Measurements from ENCODE around the gene QSOX2.

QSOX2 gene

DNA sequence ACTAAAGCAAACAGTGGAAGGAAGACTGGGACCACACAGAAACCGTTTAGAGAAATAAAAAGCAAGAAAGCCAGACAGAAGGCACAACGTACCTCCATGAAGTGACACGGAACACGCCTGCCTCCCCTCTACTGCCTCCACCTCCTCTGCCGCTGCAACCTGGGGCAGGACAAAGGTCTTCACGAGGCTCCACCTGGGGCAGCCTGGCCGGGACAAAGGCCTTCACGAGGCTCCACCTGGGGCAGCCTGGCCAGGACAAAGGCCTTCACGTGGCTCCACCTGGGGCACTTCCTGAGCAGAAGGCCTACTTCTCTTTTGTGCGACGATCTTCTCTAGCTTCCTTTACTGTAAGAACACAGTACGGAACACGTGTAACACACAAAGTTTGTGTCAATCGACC, 11.7 kb downstream of the QSOX2 start:
- no peak for DNase-seq

DNA sequence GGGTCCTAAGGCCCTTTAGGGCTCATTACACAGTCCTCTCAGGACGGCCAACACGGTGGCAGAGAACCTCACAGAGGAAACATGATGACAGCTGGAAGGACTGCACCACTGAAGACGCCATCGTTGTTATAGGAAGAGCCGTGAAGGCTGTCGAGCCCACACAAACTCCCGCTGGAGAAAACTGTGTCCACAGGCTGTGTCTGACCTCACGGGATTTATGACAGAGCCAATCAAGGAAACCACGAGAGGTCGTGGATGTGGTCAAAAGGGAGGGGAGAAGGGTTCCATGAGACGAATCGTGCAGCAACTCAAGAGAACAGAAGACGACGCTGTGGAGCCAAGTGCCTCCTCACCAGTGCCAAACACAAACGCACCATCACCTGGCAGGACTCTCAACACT, 12.2 kb downstream of the QSOX2 start:
- DNase-seq: no peak

DNA sequence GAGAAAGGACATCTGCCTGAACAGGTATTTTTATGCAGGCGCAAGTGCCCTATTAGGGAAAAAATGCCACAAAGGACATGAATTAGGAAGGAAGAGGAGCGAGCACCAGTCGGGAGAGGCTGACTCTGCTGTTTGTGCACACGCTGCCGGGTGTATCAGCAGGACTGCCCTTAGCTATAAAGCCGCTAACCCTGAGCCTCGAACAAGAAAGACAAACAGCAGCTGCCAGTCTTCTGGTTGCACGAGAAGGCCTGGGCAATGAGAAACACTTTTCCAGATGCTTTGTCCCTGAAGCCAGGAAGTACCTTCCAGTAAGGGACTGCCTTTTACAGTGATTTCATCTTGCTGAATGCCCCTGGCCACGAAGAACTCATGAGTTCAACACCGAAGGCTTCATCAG, 12.6 kb downstream of the QSOX2 start:
- no peak for DNase-seq

GRCh38 chr9:136231478-136232297, 13.9 kb downstream of the QSOX2 start:
- DNase-seq: peak; percentile 42

GRCh38 chr9:136230773-136231172, 14.8 kb downstream of the QSOX2 start:
- no peak for DNase-seq

DNA sequence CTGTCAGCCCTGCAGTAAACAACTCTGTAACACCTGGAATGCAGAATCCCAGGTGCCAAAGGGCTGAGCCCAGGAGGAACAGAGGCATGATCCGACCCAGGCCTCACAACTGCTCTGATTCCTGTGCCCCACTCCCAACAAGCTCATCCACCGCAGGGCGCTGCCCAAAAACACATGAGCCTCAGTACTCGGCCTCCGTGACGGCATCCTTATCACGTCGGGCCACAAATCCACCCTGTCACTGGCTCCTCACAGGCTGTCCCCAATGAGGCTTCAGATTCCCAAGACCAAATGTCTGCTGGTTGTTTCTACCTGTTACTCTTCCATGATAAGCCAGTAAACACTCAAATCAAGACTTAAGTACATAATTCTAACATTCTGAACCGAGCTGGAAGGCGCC, 15.2 kb downstream of the QSOX2 start:
- DNase-seq: no peak

DNA sequence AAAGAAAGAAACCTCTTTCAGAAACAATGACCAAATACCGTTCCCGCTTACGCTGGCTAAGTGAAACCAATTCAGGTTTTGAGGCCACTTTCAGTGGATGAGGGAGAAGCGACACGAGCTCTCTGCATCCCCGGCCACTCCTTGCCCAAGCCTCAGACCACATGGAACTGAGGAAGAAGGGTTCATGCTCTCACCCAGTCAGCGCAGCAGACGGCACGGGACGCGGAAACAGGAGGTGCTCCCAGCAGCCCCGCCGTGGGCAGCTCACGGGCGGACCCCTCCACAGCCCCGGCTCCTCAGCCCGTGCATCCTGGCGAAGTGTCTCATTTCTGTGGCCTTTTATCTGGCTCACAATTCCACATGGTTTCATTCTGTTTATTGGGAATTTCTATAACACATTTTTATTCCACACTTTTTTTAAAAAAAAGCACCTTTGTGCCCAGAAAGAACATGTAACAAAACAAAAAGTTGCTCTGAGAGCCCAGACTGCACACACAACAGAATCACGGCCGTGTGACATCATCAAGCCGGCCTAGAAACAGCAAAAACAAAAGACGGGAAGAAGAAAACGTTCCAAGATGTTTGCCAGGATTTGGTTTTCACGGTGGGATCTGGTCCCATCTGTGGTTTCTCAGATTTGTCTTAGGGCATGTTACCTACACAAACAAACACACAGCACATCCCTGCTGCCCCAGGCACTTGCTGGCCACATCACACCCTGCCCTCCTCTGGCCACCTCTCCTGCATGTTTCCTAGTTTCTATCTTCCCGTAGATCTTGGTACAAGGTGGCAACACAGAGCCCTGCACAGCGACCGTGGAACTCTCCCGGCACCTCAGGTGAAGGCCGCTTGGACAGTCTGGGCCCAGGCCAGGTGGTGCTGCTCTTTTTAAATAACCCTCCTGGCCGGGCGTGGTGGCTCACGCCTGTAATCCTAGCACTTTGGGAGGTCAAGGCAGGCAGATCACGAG, 16.2 kb downstream of the QSOX2 start:
- DNase-seq: no peak

GRCh38 chr9:136228107-136228875, 17.3 kb downstream of the QSOX2 start:
- no peak for DNase-seq

DNA sequence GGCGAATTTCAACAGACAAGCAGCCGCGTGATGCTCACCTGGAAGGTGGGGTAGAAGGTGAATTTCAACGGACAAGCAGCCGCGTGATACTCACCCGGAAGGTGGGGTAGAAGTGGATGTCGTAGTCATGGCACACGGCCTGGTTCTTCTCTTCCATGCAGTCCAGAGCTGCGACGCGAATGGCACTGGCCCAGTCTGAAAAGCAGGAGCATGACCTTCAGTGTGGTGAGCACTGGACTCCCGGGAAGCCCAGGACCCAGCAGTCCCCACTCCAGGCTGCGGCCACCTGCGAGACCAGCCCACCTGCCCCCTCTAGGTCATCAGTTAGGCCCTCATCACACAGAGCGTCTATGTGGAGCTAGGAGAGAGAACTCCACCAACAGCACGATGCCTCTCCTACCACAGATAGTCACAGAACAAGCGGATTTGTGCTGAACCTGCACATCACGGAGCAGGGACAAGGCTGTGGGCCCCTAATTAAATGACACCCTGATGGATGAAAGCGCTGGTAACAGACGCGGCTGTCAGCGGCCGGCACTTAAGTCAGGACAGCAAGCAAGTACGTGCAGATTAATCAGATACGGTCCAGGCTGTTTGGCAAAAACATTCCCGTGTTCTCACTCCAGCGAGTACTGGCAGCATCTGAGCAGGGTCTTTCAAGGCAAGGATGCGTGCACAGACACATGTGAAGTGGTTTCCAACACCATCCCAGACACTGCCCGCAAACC, 18.8 kb downstream of the QSOX2 start:
- DNase-seq: no peak

DNA sequence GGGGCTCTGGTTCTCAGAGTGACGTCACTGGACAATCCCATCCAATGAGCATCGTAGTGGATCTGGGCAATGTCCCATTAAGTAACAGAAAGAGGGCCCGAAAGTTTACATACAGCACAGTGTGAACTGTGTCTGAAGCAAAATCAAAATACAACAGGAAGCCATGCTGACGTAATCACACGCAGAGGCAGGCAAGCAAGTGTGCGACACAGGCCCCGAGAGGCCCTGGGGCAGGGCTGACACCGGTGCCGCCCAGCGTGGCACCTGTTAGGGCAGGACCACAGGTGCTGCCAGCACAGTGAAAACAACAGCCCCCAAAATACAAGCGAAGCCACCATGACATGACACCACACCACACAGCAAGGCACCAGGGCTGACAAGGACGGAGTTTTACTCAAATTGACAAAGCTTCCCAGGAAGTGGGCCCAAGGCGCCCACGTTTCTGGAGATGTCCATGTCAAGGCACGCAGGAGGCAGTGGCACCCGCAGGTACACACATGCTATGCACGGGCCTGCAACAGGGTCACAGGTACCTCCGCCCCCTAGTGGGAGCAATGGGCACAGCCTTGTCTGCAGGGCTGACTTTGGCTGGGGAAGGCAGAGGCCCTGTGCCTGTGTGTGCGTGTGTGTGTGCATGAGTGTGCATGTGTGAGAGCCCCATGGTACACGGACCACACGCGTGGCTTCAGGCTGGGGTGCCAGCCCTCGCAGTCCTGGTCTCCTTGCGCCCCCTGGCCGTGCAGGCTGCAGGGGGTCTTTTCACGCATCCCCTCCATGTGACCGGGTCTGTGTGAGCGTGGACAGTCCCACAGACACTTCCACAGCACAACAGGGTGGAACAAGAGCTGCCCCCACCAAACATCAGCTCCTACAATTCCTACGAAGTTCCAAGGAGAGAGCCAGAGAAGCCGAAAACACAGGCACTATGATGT, 19.6 kb downstream of the QSOX2 start:
- DNase-seq: peak; percentile 69

- DNase-seq: peak; percentile 37
Measured at GRCh38 chr9:136225366-136225747, 20.3 kb downstream of the QSOX2 start.

DNA sequence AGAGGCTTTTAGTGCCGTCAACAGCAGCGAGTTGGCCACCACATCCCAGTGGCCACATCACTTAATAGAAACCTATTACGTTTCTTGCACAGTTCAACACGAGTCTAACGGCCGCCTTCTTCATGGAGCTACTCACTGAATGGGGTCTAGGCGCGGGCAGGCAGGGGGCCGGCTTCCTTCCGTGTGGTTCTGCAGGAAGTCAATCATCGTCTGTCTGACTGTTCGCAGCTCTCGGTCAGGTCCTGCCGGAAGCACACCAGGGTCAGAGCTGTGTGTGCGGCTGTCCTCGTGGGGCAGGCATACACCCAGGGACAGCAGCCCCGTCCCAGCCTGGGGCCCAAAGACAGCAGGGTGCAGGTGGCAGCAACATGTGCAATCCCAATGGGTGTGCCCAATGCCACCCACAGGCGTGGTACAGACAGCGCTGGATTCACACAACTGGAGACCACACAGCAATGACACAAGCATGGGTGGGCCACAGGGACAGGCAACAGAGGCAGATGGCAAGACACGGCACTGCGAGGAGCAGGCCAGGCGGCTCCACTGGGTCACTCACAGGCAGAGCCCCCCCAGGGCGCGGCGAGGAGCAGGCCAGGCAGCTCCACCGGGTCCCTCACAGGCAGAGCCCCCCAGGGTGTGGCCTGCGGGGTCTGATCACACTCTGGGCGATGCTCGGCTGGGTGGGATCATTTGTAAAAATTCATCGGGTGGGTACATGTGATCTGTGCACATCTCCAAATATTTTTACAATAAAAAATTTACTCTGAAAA, 21.6 kb downstream of the QSOX2 start:
- no peak for DNase-seq

DNA sequence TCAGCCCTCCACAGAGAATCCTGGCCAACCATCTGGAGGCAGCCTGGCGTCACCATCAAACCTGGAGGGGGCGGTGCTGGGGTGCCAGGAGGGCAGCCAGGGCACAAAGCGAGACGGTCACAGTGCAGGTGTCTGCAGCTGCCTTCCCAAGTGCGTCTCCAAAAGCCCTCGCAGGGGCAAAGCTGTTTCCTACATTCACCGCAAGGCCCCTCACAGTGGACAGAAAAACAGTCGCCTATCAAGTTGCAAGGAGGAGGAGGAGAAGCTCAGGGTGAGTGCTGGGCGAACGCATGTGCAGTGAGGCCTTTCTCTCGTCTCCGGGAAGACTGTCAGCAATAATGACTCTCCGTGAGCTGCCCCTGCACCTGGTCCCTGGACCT, 22.7 kb downstream of the QSOX2 start:
- no peak for DNase-seq

DNA sequence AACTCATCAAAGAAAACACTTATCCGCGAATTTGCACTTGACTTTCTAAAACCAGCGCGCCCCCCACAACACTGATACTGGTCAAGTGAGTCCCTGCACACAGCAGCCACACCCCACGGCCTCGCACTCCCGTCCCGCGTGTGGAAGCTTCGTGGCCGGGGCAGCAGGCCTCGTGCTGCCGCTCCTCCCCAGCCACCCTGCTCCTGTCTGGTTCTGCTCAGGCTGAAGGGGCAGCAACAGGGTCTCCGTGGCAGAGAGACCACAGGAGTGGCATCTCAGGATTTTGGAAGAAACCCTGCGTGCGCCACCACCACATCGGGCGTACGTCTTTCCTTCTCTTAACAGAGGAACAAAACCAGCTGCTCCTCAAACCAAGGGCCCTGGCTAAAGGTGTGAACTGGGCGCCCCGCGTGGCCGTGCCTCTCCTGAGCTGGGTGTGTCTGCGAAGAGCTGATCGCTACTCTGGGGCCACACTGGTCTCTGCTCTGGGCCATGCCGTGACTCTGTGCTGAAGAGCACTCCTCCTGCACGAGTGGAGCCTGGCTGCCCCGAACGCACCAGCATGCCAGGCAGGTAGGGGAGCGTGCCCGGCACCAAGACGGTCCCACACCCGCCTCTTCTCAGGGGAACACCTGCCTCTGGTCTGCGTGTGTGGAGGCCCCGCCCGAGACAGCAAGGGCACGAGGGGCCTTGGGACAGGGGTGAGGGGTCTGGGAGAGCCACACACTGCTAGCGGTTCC, 23.3 kb downstream of the QSOX2 start:
- DNase-seq: no peak

- DNase-seq: peak; percentile 30
Measured at GRCh38 chr9:136220017-136220729, 25.4 kb downstream of the QSOX2 start.

GRCh38 chr9:136219276-136219675, 26.3 kb downstream of the QSOX2 start:
- no peak for DNase-seq

DNA sequence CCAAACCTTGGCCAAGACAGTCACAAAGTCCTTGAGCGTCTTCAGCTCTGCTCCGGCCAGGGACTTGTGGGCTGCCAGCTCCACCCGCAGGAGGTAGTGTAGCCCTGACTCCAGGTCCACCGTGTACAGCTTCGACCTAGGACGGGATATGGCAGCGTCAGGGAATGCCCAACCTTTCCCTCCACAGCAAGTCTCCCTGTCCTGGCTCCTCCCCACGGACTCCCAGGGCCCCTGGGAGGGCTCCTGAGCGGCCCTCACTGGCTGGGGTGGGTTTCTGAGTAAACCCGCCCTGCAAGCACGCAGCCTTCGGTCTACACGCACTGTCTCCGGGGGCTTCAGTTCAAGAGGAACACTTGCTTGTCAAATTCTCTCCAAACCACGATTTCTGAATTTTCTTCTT, 26.9 kb downstream of the QSOX2 start:
- DNase-seq: no peak

DNA sequence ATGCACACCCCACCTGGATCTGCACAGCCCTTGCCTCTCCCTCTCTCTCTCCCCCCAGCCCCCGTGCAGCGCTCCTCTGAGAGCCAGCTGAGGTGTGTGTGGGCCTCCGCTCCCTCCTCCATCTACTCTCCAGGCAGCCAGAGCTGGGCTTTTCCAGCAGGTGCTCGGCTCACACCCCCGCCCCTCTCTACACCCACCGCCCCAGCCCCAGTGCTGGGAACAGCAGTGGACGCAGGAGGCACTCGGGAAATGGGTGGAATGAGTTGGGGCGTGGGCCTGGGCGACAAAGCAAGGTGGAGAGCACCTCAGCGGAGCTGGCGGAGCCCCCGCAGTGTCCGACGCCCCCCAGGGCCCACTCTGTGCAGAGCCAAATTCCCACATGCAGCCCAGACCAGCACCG, 27.3 kb downstream of the QSOX2 start:
- DNase-seq: no peak

All from CD4-positive, alpha-beta T cell treated with Interleukin-12 subunit alpha and Interleukin-12 subunit beta, for 1 hour (primary cell).